Peyer's patch (tissue), 4 donors: ENCODE measurements around the gene ZBTB11. TPM values are rescaled to one million over a fixed set of nuclear protein-coding genes. Genes with fewer than 3 reads are reported as not detected.
A peak's percentile ranks its signal among the peaks of the same experiment; 100 is the strongest.
"Not testable (repeated sequence)": the region's sequence is repeated elsewhere in the genome, so short reads cannot be mapped to it uniquely, and the experiment has no call there.

ENCODE experiments used
- DNase-seq, 3 donors: peaks; one replicate each; pipeline ENCODE4 v3.0.0-alpha.2; 2017 to 2019
- H3K27ac ChIP-seq, 4 donors: fragments of 200-600 bp; sonication (generic); one replicate each; pipeline ENCODE4 v1.5.1; 2016 to 2019
- H3K27me3 ChIP-seq, 2 donors: fragments of 200-600 bp; sonication (generic); one replicate each; pipeline ENCODE4 v1.5.1; 2019
- H3K36me3 ChIP-seq, 3 donors: fragments of 200-600 bp; sonication (generic); one replicate each; pipeline ENCODE4 v1.5.1; 2016 to 2019
- H3K4me1 ChIP-seq, 4 donors: fragments of 200-600 bp; sonication (generic); one replicate each; pipeline ENCODE4 v1.5.1; 2016 to 2019
- H3K4me3 ChIP-seq, 4 donors: fragments of 200-600 bp; sonication (generic); 1 replicate in 3 of 4; 2 replicates in 1 of 4; pipeline ENCODE4 v1.5.1; 2016 to 2019; ENCODE audit warnings: mild to moderate bottlenecking in 1 of 4
- H3K9me3 ChIP-seq, 4 donors: fragments of 200-600 bp; sonication (generic); one replicate each; pipeline ENCODE4 v1.5.1; 2016 to 2019; ENCODE audit warnings: mild to moderate bottlenecking in 1 of 4
- CTCF ChIP-seq, 6 experiments: fragments of 450-650 bp in 4 of 6; fragments of 200-600 bp in 2 of 6; sonication (generic) in 1 of 6; IDR thresholded peaks; one replicate each; pipeline ENCODE4 v1.5.1; 2017 to 2019; ENCODE audit warnings: antibody characterized with exemption in 6 of 6, mild to moderate bottlenecking in 3 of 6, moderate library complexity in 1 of 6
- POLR2A ChIP-seq, 2 donors: fragments of 450-650 bp; IDR thresholded peaks; one replicate each; pipeline ENCODE4 v1.5.1; 2017; ENCODE audit warnings: antibody characterized with exemption in 2 of 2, mild to moderate bottlenecking in 2 of 2, moderate library complexity in 2 of 2
- total RNA-seq, 4 donors: library from RNA; depleted of rRNA; stranded (reverse); fragments of >200 nt; gene quantifications; one replicate each; pipeline ENCODE4 v1.1.0, GENCODE V29; 2016

The ZBTB11 gene
- total RNA-seq, 4 donors from 2014 or later = 15.5 to 25.5 (median 22.9) TPM

- Histone ChIP-seq H3K9me3 (no peaks in the 10 kb centered on the region), H3K4me1 (peaks cover 0 to 15% (median 8%) of the 10 kb centered on the region in 4 donors), H3K27ac (peak overlapping the region in 3 of 4 donors; percentile 35 to 83 (median 43)), H3K27me3 (no peaks in the 10 kb centered on the region), H3K4me3 (no peak overlapping the region), H3K36me3 (no peaks in the 10 kb centered on the region)
- no peak for TF ChIP-seq CTCF (IDR thresholded peaks at IDR 0.05)
- peak in 2 of 3 donors; percentile 36 to 54 for DNase-seq
These were observed 45.7 kb upstream of the ZBTB11 start for GRCh38 chr3:101722394-101723173.

GRCh38 chr3:101720851-101721840, 44.2 kb upstream of the ZBTB11 start:
- Histone ChIP-seq H3K36me3 (no peaks in the 10 kb centered on the region), H3K4me3 (no peak overlapping the region), H3K4me1 (peaks cover 0 to 14% (median 8%) of the 10 kb centered on the region in 4 donors), H3K27me3 (no peaks in the 10 kb centered on the region), H3K9me3 (no peaks in the 10 kb centered on the region), H3K27ac (peak overlapping the region in 2 of 4 donors; percentile 8 to 83)
- TF ChIP-seq POLR2A (IDR thresholded peaks at IDR 0.05) (no peak), CTCF (IDR thresholded peaks at IDR 0.05) (no peak)
- DNase-seq = no peak

- Histone ChIP-seq H3K9me3 (no peaks in the 10 kb centered on the region), H3K27me3 (no peaks in the 10 kb centered on the region), H3K4me1 (peaks cover 0 to 11% (median 6%) of the 10 kb centered on the region in 4 donors), H3K36me3 (no peaks in the 10 kb centered on the region), H3K27ac (no peak overlapping the region), H3K4me3 (no peak overlapping the region)
- no peak for DNase-seq
- TF ChIP-seq POLR2A (IDR thresholded peaks at IDR 0.05) (no peak), CTCF (IDR thresholded peaks at IDR 0.05) (no peak)
These were observed 42.8 kb upstream of the ZBTB11 start for GRCh38 chr3:101719604-101720185.

GRCh38 chr3:101718455-101718854, 41.5 kb upstream of the ZBTB11 start:
- peaks cover 0 to 11% (median 2%) of the 10 kb centered on the region in 4 donors for H3K4me1 ChIP-seq
- TF ChIP-seq CTCF (IDR thresholded peaks at IDR 0.05) = no peak
- TF ChIP-seq POLR2A (IDR thresholded peaks at IDR 0.05) = no peak
- H3K9me3 ChIP-seq = no peaks in the 10 kb centered on the region
- no peak overlapping the region for H3K4me3 ChIP-seq
- no peak overlapping the region for H3K27ac ChIP-seq
- H3K36me3 ChIP-seq = no peaks in the 10 kb centered on the region
- DNase-seq = no peak
- no peaks in the 10 kb centered on the region for H3K27me3 ChIP-seq

- no peaks in the 10 kb centered on the region for H3K9me3 ChIP-seq
- DNase-seq = no peak
- H3K27me3 ChIP-seq = no peaks in the 10 kb centered on the region
- no peak overlapping the region for H3K4me3 ChIP-seq
- no peaks in the 10 kb centered on the region for H3K4me1 ChIP-seq
- no peaks in the 10 kb centered on the region for H3K36me3 ChIP-seq
- H3K27ac ChIP-seq = no peak overlapping the region
- TF ChIP-seq POLR2A (IDR thresholded peaks at IDR 0.05) (no peak), CTCF (IDR thresholded peaks at IDR 0.05) (no peak)
These were observed 32.2 kb upstream of the ZBTB11 start for GRCh38 chr3:101709126-101709525.

GRCh38 chr3:101704639-101705038, 27.7 kb upstream of the ZBTB11 start:
- H3K9me3 ChIP-seq, H3K27me3 ChIP-seq, H3K4me1 ChIP-seq, H3K4me3 ChIP-seq, DNase-seq, H3K27ac ChIP-seq, H3K36me3 ChIP-seq: not testable (repeated sequence)
